Measurements from ENCODE around the gene WNK1.
"Not testable (repeated sequence)": the region's sequence is repeated elsewhere in the genome, so short reads cannot be mapped to it uniquely, and the experiment has no call there.

The WNK1 gene

DNA sequence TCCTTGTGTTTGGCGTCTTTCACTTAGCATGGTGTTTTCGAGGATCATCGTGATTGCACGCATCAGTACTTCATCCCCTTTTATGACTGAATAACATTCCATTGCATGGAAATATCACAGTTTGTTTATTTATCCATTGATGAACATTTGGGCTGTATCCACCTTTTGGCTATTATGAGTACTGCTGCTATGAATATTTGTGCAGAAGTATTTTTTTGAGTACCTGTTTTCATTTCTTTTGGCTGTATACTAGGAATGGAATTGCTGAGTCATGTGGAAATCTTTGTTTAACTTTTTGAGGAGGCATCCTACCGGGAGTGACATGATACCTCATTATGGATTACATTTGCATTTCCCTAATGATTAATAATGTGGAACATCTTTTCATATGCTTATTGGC is 66.4 kb downstream of the WNK1 start:
- DNase-seq, result no peak

DNA sequence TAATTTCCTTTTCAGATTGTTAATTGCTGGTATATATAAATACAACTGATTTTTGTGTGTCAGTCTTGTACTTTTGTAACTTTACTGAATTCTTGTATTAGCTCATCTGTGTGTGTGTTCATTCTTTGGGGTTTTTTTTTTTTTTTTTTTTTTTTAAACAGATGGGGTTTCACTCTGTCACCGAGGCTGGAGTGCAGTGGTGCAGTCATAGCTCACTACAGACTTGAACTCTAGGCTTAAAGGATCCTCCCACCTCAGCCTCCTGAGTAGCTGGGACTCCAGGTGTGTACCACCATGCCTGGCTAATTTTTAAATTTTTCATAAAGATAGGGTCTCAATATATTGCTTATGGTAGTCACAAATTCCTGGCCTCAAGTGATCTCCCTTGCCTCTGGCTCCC is 68.0 kb downstream of the WNK1 start:
- no peak for DNase-seq

DNA sequence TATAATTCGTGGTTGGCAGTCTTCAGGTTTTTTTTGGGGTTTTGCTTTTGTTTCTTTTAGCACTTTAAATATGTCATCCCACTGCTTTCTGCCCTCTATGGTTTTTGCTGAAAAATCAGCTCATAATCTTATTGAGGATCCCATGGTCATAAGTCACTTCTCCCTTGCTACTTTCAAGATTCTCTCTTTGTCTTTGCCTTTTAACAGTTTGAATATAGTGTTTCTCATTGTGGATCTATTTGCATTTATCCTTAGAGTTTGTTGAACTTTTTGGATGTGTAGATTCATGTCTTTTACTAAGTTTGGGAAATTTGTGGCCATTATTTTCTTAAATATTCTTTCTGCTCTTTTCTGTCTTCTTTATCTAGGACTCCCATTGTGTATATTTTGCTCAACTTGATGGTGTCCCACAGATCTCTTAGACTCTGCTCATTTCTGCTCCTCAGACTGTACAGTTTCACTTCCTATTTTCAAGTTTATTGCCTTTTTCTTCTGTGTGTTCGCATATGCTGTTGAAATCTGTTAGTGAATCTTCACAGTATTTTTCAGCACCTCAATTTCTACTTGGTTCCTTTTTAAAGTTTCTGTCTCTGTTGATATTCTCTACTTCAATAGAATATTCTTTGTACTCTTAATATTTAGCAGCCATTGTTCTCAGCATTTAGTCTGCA is 70.8 kb downstream of the WNK1 start:
- DNase-seq, result no peak

DNA sequence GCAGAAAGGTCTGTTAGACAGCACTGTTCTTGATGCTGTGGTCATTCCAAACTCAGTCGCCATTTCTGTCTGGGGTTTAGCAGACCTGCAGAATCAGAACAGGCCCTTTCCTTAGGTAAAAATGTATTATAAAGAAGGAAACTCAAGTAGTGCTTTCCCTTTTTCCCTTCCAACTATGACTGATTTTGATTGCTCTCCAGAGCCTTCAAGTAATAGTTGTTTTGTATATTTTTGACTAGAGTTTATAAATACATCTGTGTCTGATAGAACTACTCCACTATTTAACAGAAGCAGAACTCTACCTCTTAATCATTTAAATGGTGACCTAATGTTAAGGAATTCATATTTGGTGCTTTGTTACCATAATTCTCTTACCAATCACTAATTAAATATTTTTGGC is 74.0 kb downstream of the WNK1 start:
- no peak for DNase-seq

DNA sequence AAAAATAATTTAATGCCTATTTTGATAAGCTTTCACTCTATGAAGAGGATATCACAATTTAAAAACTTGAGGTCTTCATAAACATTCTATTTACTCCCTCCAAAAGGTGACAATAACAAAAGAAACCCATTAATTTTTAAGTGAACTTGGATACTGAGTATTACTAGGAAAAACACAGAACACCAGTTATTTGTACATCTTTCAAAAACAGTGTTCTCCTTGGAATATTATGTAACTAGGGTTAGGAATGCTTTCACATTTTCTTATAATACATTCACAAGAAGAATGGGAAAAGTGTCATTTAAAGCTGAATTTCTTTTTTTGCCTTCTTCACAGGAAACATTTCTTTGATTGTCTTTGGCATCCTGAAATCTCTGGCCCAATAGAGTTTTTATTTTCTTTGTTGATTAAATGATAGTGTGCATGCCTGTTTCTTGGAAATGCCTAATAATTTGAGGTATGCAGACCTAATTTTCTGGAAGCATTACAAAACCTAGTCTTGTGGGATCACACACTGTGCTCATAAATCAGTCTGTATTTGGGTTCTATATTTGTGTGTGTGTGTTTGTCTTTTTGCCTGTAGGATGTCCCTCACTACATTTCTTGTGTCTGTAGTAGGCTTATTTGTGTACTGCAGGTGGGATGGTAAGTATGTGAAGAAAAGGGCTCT is 76.5 kb downstream of the WNK1 start:
- no peak for DNase-seq

DNA sequence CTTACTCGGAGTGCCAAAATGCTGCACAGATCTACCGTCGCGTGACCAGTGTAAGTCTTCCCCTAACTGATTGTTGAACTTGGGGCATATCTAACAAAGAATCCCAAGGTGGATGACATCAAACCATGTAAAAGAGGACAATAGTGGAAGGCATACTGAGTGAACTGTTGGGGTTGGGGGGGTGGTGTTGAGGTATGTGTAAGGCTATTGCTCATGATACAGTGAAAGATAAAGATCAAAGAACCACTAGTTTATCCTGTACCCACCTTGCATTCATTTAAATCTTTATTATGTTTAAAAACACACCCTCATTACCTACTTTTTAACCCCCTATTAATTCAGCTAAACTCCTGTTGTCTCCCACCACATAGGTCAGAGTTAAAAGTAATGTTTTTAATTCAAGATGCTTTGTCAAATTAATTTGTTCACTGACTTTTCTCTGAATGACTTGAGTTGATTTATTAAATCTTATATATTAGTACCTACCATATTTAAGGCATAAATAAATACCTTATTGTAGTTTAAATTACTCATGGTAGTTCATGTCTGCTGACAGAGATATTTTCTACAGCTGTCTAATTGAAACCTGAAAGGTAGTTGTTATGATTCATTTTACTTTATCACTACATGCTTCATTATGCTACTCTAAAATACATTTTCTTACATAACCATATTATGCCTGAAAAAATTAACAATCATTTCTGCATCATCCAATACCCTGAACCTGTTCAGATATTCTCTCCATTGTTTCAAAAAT is 77.9 kb downstream of the WNK1 start:
- no peak for DNase-seq

DNA sequence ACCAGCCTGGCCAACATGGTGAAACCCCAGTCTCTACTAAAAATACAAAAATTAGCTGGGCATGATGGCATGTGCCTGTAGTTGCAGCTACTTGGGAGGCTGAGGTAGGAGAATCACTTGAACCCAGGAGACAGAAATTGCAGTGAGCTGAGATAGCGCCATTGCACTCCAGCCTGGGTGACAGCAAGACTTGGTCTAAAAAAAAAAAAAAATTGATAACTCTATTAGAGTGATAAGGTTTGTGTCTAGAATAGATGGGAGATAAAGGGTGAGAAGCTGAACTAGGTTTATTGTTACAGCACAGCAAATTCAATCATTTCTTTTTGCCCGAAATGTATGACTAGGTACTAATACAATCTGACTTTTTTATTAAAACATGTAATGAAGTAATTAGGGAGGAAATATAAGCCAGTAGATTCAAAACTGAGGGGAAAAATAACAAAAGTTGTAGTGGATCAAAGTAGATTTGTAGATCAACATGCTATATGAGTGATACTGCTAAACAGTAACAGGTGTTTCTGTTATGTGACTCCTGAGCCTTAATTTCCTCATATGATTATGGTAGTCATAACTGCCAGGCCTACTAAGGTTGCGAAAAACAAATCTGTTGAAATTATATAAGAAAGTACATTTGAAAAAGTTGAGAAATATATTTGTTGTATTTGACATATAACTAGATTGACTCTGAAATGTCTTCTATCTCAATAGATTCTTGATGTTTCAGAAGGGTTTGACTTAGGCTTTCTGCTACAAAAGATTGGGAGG is 83.6 kb downstream of the WNK1 start:
- no peak for DNase-seq

DNA sequence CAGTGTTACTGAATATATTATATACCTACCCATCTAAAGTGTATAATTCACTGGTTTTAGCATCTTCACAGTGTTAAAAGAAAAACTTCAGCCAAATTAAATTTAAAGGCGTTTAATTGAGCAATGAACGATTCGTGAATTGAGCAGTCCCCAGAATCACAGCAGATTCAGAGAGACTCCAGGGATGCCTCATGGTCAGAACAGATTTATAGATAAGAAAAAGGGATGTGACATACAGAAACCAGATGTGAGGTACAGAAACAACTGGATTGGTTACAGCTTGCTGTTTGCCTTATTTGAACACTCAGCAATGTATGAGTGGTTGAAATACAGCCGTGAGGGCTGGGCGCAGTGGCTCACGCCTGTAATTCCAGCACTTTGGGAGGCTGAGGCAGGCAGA is 84.6 kb downstream of the WNK1 start:
- DNase-seq, result no peak

DNA sequence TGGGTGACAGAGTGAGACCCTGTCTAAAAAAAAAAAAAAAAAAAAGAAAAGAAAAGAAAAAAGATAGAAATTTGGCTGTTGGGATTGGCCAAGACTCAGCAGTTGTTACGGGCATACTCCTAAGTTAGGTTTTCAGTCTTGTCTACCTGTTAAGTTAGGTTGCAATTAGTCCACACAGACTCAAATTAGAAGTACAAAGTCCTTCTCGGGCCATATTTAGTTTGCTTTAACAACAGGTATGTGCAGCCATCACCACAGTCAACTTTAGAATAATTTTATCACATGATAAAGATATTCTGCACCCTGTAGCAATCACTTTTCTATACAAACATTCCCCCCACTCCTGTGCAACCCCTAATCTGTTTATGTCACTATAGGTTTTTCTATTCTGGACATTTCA is 85.2 kb downstream of the WNK1 start:
- no peak for DNase-seq

DNA sequence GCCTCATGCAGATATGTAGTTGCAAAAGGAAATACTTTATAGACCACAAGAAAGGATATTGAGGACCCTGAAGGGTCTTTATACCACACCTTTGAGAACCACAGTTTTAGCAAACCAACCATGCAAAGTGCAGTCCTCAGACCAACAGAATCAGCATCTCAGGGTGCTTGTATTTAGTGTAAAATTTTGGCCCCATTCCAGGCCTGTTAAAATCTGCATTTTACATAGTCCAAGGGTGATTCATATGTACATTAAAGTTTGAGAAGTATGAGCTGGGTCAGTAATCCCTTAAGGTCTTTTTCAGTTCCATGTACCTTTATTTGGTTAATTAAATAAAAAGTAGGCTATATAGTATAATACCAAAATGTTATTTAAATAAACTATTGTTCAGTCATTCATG is 91.2 kb downstream of the WNK1 start:
- DNase-seq, result no peak

DNA sequence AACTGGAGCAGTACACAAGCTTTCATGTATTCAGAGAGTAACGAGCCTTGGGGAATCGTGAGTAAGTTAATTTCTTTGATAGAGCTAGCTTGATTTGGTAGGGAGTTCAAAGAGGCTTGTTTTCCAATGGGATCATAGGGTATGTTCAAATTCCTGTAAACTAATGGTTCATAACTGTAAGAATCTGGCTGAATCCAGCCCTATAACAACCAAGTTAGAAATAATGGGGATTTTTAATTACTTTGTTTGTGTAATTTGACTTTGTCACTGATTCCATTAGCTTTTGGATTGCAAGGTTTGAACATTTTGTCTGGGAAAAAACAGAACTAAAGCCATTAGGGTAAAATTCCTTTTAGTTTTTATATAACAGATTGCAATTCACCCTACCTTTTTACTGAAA is 94.0 kb downstream of the WNK1 start:
- DNase-seq, result no peak

DNA sequence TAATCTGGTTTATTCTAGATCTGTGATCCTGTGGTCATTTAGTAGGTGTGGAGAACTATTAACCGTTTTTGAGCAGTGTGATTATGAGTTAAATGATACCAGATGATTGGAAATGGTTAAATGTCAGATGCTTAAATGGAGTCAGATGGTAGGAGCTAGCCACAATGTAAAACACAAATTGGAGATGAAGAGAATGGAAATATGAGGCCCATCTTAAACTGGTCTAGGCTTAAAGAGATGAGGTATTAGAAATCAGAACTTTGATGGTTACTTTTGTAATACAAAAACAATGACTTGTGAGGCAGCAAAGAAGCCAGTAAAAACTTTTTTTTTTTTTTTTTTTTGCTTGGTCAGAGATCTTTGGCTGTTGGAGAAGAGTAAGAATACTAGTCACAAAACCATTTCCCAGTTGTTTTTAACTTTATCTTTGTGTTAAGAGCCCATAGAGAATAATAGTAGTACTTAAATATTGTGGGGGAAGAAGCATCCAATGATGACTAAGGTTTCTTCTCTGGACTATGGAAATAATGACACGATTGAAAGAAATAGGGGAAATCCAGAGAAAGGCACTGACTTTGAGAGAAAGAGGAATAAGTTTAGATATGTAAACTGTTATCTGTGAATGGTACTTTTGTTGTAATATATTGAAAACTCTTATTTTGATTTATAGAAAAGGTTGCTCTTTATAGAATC is 95.9 kb downstream of the WNK1 start:
- DNase-seq, result no peak

DNA sequence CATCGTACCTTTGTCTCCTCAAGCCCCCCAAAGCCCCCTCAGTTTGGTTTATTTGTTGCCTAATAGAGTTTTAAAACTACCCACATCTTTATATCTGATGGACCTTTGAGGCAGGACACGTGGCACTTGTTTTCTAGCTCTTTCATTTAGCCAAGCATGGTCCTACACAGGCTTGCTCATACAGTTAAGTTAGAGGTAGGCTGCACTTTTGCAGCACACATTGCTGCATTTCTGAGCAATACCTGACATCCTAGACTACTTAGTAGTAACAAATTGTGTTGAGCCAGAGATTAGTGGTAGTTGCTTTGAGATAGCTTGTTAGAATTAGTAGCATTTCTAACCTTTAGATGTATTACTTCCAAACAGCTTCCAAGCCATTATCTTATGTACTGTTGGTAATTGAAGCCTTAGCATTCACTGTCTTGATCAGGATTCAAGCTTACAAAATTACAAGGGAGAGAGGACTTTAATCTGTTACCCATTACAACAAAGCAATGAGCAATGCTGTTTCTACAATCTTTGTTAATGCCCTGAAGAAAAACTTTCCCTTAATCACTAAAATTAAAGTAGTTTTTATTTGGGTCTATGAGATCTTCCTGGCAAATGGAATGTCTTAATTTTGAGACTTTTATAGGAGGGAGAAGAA is 96.6 kb downstream of the WNK1 start:
- DNase-seq, result no peak

DNA sequence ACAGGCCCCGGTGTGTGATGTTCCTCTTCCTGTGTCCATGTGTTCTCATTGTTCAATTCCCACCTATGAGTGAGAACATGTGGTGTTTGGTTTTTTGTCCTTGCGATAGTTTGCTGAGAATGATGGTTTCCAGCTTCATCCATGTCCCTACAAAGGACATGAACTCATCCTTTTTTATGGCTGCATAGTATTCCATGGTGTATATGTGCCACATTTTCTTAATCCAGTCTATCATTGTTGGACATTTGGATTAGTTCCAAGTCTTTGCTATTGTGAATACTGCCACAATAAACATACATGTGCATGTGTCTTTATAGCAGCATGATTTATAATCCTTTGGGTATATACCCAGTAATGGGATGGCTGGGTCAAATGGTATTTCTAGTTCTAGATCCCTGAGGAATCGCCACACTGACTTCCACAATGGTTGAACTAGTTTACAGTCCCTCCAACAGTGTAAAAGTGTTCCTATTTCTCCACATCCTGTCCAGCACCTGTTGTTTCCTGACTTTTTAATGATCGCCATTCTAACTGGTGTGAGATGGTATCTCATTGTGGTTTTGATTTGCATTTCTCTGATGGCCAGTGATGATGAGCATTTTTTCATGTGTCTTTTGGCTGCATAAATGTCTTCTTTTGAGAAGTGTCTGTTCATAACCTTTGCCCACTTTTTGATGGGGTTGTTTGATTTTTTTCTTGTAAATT is 97.5 kb downstream of the WNK1 start:
- not testable (repeated sequence) for DNase-seq

DNA sequence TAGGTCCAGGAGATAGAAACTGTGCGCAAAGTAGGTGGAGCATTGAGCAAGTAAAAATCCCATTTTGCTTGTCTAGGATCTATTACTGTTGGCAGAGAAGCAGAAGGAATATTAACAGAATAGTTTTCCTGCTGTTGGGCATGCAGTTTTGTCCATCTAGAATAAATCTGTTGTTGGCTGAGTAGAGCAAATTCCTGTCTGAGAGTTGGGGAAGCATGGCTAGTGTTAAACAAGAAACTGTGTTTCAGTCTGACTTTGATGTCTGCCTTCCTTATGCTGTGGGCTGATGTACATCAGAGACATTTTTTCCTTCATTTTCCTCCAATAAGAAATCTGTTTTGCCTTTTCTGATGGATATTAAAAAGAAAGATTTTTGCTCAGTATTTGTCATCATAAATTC is 99.0 kb downstream of the WNK1 start:
- DNase-seq, result no peak

DNA sequence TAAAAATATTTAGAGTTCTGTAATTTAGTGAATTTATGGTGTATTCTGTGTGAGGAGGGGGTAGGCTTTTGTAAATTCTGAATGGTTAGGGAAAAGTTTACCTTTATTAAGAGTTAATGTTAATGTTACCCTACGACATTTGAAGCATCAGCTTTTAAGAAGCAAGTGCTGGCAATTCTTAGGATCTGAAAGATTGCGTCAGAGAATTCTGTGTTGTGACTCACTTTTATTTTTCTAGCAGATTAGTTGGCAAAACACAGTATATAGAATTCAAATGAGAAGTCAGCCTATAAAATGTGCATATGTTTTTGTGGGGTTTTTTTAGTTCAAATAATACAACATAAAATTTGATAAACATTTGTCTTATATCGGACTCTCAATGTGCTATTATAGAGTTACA is 99.5 kb downstream of the WNK1 start:
- DNase-seq, result no peak

DNA sequence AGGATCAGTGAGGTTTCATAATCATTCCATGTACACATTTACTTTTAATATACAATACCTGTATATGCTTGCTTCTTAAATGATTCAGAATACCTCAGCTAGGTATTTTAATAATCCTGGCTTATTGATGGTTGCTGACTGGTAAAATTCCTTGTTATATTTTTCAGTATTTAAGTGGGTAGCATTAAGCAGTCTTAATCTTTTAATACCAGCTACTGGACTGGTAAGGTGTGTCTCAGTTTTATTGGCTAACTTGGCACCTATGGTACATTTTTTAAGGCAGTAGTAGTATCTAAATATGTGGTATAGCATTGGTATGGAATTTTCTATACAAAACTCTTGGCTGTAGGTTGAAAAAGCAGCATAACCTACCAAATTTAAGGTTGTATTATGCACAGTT is 100.5 kb downstream of the WNK1 start:
- DNase-seq, result no peak

DNA sequence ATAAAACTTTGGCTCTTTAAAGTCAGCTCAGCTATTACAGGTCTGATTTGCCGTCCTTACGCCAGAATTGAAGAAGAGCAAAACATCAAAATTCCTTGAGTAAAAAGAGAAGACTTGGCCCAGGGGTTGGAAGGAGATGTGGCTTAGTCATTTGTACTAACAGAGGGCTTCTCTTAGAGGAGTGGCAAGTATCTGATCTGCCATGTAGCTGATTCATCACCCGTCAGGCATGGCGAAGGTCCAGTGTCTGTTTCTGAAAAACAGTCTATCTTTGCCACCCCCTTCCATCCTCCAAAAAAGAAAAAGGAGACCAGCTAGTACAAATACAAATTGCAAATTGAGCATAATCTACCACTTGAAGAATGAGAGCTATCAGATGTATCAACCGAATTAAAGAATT is 105.2 kb downstream of the WNK1 start:
- DNase-seq, result no peak

DNA sequence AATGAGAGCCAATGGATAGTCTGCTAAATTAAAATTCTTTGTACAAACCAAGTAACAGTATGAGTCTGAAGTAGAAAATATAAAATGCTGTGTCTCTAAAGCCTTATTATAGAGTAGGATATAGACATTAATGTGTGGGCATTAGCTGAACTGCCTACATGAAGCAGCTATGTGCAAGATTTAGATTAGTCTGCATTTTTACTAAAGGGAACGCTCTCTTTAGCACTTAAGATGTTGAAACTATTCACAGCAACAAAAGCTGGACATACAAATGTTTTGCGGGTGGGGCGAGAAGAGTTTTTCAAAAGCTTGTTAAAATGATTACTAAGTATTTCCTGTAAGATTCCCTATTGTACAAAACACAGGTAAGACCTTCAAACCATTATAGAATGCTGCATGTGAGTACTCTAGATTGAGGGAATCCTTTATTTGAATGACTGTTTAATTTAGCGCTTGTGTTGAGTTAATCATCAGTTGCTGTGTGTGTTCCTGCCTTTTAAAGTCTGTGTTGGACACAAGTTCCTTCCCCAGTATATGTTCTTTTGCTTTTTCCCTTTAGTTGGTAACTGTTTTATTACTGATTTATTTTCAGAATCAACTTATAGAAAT is 110.0 kb downstream of the WNK1 start:
- no peak for DNase-seq

DNA sequence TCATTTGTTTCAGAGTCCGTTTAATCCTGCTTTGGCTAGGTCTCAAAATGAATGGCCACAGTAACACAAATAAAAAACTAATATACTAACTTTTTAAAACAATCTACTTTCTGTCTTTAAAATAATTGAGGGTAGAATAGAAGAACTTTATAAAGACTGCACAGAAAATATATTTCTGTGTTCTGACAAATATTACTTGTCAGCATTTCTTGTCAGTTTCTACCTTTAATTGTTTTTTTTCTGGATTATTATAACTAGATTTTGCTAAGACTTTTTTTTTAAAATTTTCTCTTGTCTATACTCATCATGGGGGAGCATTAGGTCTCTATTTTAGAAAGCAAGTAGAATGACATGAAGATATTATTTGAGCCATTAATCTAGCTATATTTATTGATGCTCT is 110.9 kb downstream of the WNK1 start:
- no peak for DNase-seq

DNA sequence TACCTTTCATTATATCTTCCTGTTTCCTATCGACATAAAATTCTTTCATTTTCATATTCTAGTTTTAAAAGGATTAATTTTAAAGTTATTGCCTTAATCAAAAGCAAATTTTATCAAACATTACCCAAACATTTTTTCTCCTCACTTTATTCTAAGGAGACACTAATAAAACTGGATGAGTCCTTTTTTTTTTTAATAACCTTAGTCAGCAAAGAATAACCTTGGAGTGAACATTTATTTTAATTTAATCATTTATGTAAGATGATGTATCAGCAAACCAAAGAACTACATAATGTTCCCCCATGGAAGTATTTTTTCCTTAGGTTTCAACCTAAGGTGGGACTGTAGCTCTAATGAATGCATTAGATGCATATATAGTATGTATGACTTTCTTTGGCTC is 113.2 kb downstream of the WNK1 start:
- DNase-seq, result no peak

Measured in retina (tissue), 1 donor.